CD4-positive, alpha-beta T cell treated with Interleukin-21 for 1 hour (primary cell): Measurements from ENCODE around the gene CPZ.

ENCODE experiments used
- DNase-seq: peaks from one replicate; pipeline ENCODE4 v3.0.0-alpha.2; 2020

The CPZ gene

DNA sequence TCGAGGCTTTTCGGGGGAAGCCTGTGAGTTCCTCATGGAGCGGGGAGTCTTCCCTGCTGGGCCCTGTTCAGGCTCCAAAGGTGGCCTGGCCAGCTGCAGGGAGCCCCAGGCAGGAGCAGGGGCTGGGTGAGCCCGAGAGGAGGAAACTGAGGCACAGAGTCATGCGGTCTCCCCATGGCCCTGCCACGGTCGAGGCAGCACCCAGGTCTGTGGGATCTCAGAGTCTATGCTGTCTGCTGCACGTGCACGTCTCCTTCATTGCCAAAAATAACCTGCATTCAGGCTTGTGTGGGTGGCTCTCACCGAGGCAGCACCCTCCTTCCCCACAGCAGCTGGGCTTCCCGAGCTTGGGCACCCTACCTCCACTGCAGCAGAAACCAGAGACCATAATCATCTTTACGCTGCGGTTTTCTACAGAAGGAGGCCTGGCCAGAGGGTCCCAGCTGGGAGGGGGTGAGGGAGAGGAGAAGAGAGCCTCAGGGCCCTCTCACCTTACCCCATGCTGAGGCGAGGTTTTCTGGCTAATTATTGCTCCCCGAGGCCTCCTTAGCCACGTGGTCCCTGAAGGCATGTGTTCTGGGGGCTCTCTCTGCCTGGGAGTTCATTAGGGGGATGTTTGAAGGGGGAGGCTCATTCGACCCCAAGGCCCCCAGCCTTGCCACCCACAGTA lies 64.3 kb downstream of the CPZ start:
- no peak for DNase-seq

DNA sequence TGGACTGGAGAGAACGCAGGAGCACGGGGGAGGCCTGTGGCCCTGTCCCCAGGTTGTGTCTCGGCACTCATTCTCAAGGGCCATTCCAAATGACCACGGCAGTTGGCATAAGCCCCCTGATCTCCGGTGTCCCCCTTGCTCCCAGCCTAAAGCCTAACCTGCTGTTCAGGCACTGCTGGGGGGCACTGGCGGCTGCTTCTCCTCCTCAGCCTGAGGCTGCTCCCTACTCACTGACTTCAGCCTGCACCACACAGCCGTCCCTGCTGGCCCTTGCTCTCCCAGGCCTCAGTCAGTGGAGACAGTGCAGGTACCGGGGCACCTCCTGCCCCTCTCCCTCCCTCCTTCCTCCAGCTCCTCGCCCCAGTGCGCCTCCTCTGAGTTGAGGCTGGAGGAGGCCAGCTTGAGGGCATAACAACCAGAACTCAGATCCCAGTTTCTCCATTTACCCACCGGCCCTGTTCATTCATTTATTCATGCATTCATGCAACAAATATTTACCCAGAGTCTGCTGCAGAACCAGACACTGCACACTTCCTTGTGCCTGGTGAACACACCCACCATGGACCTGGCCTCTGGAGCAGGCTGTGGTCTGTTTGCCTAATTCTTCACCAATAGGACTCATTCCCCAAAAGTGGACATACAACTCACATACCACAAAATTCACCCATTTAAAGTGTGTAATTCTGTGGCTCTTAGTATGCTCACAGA lies 65.0 kb downstream of the CPZ start:
- DNase-seq = no peak

DNA sequence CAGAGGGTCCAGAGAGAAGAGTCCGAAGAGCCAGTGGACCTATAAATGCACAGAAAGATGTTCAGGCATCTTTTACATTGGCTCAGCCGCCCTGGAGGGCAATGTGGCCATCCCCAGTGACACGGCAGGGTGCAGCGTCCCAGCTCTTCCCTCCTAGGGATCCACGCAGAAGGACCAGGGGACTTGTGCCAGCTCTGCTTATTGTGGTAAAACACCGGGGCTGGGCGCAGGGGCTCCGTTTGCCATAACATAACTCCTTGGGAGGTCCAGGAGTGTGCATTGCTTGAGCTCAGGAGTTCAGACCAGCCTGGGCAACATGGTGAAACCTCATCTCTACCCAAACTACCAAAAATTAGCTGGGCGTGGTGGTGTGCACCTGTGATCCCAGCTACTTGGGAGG lies 70.2 kb downstream of the CPZ start:
- DNase-seq = no peak

DNA sequence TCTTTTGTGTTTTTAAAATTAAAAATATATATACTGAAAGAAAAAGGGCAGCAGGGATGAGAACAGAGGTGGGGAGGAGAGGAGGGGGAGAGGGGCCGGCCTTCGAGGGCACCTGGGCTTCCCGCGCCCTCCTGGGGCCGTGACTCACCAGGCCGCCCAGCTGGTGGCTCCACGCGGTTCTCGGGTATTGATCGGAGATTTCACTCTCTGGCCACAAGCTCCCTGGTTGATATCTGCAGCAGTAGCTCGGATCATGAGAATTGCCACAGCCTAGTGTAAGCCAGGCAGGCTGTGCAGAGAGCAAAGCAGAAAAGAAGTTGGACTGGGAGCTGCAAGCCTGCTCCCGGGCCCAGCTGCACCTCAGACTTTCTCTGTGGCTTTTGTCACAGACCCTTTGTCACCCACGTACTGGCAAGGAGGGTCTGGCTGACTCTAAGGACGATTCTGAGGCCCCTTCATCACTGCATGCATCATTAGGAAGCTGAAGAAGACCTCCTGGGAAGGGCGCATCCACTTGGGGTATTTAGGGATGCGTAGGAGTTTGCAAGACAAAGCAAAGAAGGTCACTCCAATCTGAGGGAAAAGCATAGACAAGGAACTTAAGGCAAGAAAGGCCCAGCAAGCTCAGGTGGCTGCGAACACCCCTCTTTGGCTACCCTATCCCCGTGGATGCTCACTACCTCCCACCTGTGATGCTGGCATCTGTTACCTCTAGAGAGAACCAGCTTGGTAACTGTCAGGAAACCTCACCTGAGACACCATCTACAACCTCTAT lies 71.7 kb downstream of the CPZ start:
- no peak for DNase-seq

DNA sequence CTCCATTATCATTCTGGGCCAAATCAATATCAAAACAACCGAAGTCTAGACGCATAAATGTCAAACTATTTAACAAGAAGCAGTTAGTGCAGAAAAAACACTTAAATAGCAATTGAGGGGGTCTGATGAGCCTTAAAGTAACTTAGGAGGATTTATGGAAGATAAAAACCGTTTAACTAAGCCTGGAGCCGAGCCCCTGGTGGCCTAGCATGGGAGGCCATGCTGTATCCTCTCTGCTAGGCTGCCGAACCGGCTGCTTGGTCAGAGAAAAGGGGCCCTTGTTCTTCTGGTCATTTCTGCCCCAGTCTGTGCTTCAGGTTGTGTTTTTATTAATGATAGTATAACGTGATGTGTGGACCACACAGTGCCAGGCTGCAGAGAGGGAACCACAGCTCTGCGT lies 72.4 kb downstream of the CPZ start:
- no peak for DNase-seq

DNA sequence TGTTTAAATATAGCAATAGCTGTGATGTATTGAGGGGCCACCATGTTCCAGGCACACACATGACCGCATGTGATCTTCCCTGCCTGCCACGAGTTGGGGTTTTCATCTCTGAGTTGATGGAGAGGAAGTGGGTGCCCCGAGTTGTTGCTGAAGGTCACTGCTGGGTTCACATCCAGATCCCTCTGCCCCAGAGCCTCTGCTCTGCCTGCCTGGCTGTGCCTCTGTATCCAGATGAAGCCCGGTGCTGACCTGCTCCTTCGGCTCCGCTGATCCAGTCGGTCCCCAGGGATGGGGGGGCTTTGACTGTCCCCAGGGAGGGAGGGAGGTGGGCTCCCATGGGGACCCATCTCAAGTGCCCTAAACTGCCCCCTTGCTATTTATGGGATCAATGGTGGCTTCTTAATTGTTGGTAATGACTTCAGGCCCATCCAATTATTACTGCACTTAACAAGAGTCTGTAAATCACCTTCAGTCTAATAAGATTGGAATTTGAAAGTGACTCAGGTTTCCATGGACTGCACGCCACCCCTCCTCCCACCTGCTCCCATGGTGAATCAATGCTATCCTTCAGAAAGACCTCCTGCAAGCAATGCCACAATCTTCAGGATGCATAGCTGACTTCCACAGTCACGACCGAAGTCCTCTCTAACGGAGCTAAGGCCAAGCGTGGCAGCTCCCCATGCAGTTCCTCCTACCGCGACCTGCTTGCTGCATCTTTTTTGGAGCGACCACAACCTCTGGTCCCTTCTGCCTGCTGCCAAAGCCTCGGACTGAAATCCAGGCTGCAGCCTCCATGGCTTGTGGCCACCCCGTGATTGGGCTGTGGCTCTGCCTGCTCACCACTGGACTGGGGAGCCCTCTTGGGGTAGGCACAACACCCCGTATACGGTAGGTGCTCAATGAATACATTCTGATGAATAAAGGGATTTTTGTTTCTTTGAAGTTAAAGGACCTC lies 73.1 kb downstream of the CPZ start:
- no peak for DNase-seq

DNA sequence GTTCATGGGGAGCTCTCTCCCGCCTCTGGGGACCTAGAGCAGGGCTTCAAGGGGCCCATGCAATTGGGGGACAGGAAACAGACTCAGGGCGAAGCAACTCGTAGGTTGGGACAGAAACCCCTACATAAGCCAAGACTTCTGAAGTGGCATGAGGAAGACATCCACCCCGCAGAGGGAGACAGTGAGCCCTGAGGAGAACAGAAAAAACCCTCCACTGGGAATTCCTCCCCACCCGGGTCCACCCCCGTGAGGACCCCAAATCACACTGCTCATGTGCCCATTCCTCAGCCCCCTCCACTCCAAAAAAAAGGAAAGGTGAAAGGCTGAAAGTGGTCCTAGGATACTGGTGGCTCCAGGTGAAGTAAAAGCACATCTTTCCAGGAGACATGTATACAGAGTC lies 74.0 kb downstream of the CPZ start:
- DNase-seq = no peak
